SK-N-SH treated with all-trans-retinoic acid at 6 μM for 48 hours (cell line): Measurements from ENCODE around the gene B4GALNT3.

Experiments
- ARNTL ChIP-seq: fragments of 450-650 bp; formaldehyde crosslinking; IDR thresholded peaks from 2 replicates; pipeline ENCODE4 v1.5.0; 2020; ENCODE audit warnings: low read depth, mild to moderate bottlenecking, moderate library complexity, borderline replicate concordance
- BACH2 ChIP-seq: fragments of 250-450 bp; sonication (Bioruptor Pico); IDR thresholded peaks from 2 replicates; pipeline ENCODE4 v1.9.0; 2021; ENCODE audit warnings: mild to moderate bottlenecking, borderline replicate concordance
- CSRNP3 ChIP-seq: fragments of 250-450 bp; sonication (Bioruptor Pico); IDR thresholded peaks from 2 replicates; pipeline ENCODE4 v1.5.1; 2021; ENCODE audit warnings: mild to moderate bottlenecking, moderate library complexity
- GLIS3 ChIP-seq: fragments of 250-450 bp; sonication (Bioruptor Pico); IDR thresholded peaks from 2 replicates; pipeline ENCODE4 v1.5.0; 2020; ENCODE audit warnings: mild to moderate bottlenecking, moderate library complexity
- ISL1 ChIP-seq: fragments of 250-450 bp; sonication (Bioruptor Pico); IDR thresholded peaks from 2 replicates; pipeline ENCODE4 v2.1.2; 2022; ENCODE audit warnings: mild to moderate bottlenecking, moderate library complexity
- OSR1 ChIP-seq: fragments of 250-450 bp; sonication (Bioruptor Pico); IDR thresholded peaks from 2 replicates; pipeline ENCODE4 v1.8.0; 2022; ENCODE audit warnings: moderate library complexity, mild to moderate bottlenecking, inconsistent platforms
- PATZ1 ChIP-seq: fragments of 250-450 bp; sonication (Bioruptor Pico); IDR thresholded peaks from 2 replicates; pipeline ENCODE4 v1.8.0; 2020; ENCODE audit warnings: mild to moderate bottlenecking, moderate library complexity, borderline replicate concordance
- POU6F1 ChIP-seq: fragments of 250-450 bp; sonication (Bioruptor Pico); IDR thresholded peaks from 2 replicates; pipeline ENCODE4 v1.8.0; 2021; ENCODE audit warnings: low read depth, mild to moderate bottlenecking, moderate library complexity, borderline replicate concordance
- RARB ChIP-seq: fragments of 250-450 bp; sonication (Bioruptor Pico); IDR thresholded peaks from 2 replicates; pipeline ENCODE4 v1.8.0; 2021; ENCODE audit warnings: mild to moderate bottlenecking, moderate library complexity
- TOX ChIP-seq: fragments of 250-450 bp; sonication (Bioruptor Pico); IDR thresholded peaks from 2 replicates; pipeline ENCODE4 v1.8.0; 2021; ENCODE audit warnings: mild to moderate bottlenecking, moderate library complexity, borderline replicate concordance
- ZC3H10 ChIP-seq: fragments of 250-450 bp; sonication (Bioruptor Pico); IDR thresholded peaks from 2 replicates; pipeline ENCODE4 v1.5.1; 2021; ENCODE audit warnings: mild to moderate bottlenecking, moderate library complexity
- ZNF70 ChIP-seq: fragments of 450-650 bp; formaldehyde crosslinking; IDR thresholded peaks from 2 replicates; pipeline ENCODE4 v1.5.0; 2020; ENCODE audit warnings: mild to moderate bottlenecking, moderate library complexity

- TF ChIP-seq PATZ1 (CRISPR knock-in tag), result no peak
- no peak for TF ChIP-seq CSRNP3 (CRISPR knock-in tag)
- no peak for TF ChIP-seq ZC3H10 (CRISPR knock-in tag)
- no peak for TF ChIP-seq GLIS3 (CRISPR knock-in tag)
- TF ChIP-seq RARB (CRISPR knock-in tag), result no peak
- no peak for TF ChIP-seq OSR1 (CRISPR knock-in tag)
- no peak for TF ChIP-seq POU6F1 (CRISPR knock-in tag)
- no peak for TF ChIP-seq BACH2 (CRISPR knock-in tag)
- TF ChIP-seq TOX (CRISPR knock-in tag), result no peak
- TF ChIP-seq ISL1, result no peak
- no peak for TF ChIP-seq ARNTL
- TF ChIP-seq ZNF70 (CRISPR knock-in tag), result no peak
Measured at GRCh38 chr12:462936-463705, 3.4 kb downstream of the B4GALNT3 start.
